Fibroblast of lung (primary cell): ENCODE results near the gene PPM1E. TPM values are rescaled to one million over a fixed set of nuclear protein-coding genes. Genes with fewer than 3 reads are reported as not detected.
"Not testable (repeated sequence)": the region's sequence is repeated elsewhere in the genome, so short reads cannot be mapped to it uniquely, and the experiment has no call there.

Source experiments
- DNase-seq, 2 donors: peaks; one replicate each; pipeline versions ENCODE4 v3.0.0 to v3.0.0-alpha.2; 2010; ENCODE audit warnings: low read depth in 2 of 2
- H2AFZ ChIP-seq: 2 replicates; pipeline ENCODE4 v1.5.1; 2012; ENCODE audit warnings: low read length, control low read depth, inconsistent platforms
- H3K27ac ChIP-seq: 2 replicates; pipeline ENCODE4 v1.5.1; 2011; ENCODE audit warnings: low read length, control low read depth; ENCODE audit not compliant: insufficient read depth
- H3K27me3 ChIP-seq: 2 replicates; pipeline ENCODE4 v1.5.1; 2011; ENCODE audit warnings: mild to moderate bottlenecking, low read length; ENCODE audit not compliant: control insufficient read depth, insufficient read depth
- H3K36me3 ChIP-seq: 2 replicates; pipeline ENCODE4 v1.5.1; 2011; ENCODE audit warnings: low read length; ENCODE audit not compliant: control insufficient read depth, insufficient read depth
- H3K4me1 ChIP-seq: 2 replicates; pipeline ENCODE4 v1.5.1; 2011; ENCODE audit warnings: low read length; ENCODE audit not compliant: control insufficient read depth, insufficient read depth; ENCODE audit errors: extremely low read depth
- H3K4me2 ChIP-seq: 2 replicates; pipeline ENCODE4 v1.5.1; 2011; ENCODE audit warnings: low read length, control low read depth; ENCODE audit not compliant: insufficient read depth; ENCODE audit errors: extremely low read depth
- H3K4me3 ChIP-seq, 4 experiments: fragments of 200-600 bp in 1 of 4; sonication (generic) in 1 of 4; replicated peaks in 1 of 4; 2 replicates each; pipeline ENCODE4 v1.5.1; 2011 to 2016; ENCODE audit warnings: low read length in 4 of 4, low read depth in 3 of 4, mild to moderate bottlenecking in 3 of 4, control low read depth in 2 of 4, inconsistent platforms in 1 of 4, mixed read lengths in 1 of 4; ENCODE audit not compliant: insufficient read depth in 1 of 4; ENCODE audit errors: control extremely low read depth in 1 of 4
- H3K79me2 ChIP-seq: 2 replicates; pipeline ENCODE4 v1.5.1; 2012; ENCODE audit warnings: mild to moderate bottlenecking, low read length, inconsistent platforms; ENCODE audit not compliant: control insufficient read depth, insufficient read depth
- H3K9ac ChIP-seq: 2 replicates; pipeline ENCODE4 v1.5.1; 2011; ENCODE audit warnings: mild to moderate bottlenecking, low read length, control low read depth; ENCODE audit not compliant: insufficient read depth
- H3K9me3 ChIP-seq: 2 replicates; pipeline ENCODE4 v1.5.1; 2012; ENCODE audit warnings: low read depth, low read length; ENCODE audit not compliant: control insufficient read depth, insufficient read depth
- H4K20me1 ChIP-seq: 2 replicates; pipeline ENCODE4 v1.5.1; 2011; ENCODE audit warnings: low read length; ENCODE audit not compliant: control insufficient read depth, insufficient read depth; ENCODE audit errors: extremely low read depth
- CTCF ChIP-seq, 2 donors: IDR thresholded peaks in 1 of 2; conservative IDR thresholded peaks in 1 of 2; 1 replicate in 1 of 2; 2 replicates in 1 of 2; pipeline ENCODE4 v1.5.1; 2011 to 2012; ENCODE audit warnings: low read length in 2 of 2, control low read depth in 1 of 2, inconsistent platforms in 1 of 2, low read depth in 1 of 2, mild to moderate bottlenecking in 1 of 2
- EZH2 ChIP-seq: IDR thresholded peaks from 2 replicates; pipeline ENCODE4 v1.5.1; 2012; ENCODE audit warnings: low read length, control low read depth, mild to moderate bottlenecking; ENCODE audit errors: missing control alignments
- polyA plus RNA-seq, 2 donors: library from polyadenylated mRNA; depleted of rRNA in 1 of 2; stranded (reverse) in 1 of 2; unstranded in 1 of 2; fragments of >200 nt; gene quantifications; 2 replicates each; pipeline ENCODE4 v1.2.1, GENCODE V29; 2011 to 2012; ENCODE audit warnings: missing spikeins in 1 of 2
- total RNA-seq: library from RNA; depleted of rRNA; stranded (reverse); fragments of >200 nt; gene quantifications from 2 replicates; pipeline ENCODE4 v1.2.1, GENCODE V29; 2014

Gene PPM1E
- total and polyA plus RNA-seq, 2 donors (not counting 1 experiment from before 2014, with no cell fraction given) = 0.02 to 0.50 TPM

DNA sequence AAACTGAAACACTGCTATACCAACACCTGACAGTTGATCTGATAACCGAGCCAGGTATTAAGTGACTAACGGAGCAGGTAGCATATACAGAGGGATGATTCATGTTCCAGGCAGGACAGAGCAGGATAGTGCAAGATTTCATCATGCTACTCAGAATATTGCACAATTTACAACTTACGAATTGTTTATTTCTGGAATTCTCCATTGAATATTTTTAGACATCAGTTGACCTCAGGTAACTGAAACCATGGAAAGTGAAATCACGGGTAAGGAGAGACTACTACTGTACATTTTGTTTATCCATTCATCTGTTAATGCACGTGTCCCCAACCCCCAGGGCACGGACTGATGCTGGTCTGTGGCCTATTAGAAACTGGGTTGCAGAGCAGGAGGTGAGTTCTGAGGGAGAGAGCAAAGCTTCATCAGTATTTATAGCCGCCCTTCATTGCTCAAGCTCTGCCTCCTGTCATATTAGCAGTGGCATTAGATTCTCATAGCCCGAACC, 14.5 kb upstream of the PPM1E start:
- Histone ChIP-seq H3K4me1 (no peaks in the 10 kb centered on the region), H3K27ac (no peak overlapping the region), H3K4me3 (no peak overlapping the region), H4K20me1 (no peaks in the 10 kb centered on the region), H3K79me2 (no peaks in the 10 kb centered on the region), H3K27me3 (no peaks in the 10 kb centered on the region), H2AFZ (no peak overlapping the region), H3K9ac (no peak overlapping the region), H3K36me3 (no peaks in the 10 kb centered on the region), H3K4me2 (no peak overlapping the region), H3K9me3 (no peaks in the 10 kb centered on the region)
- peak; percentile 24 to 54 for DNase-seq
- TF ChIP-seq EZH2 = no peak
- no peak for TF ChIP-seq CTCF (conservative IDR thresholded peaks at IDR 0.05 in 1 of 2, IDR thresholded peaks at IDR 0.05 in 1 of 2; ENCODE audit: low read depth in 1 of 2, low read length in 2 of 2)

GRCh38 chr17:58747674-58748073, 8.0 kb upstream of the PPM1E start:
- no peak for DNase-seq
- Histone ChIP-seq H3K79me2 (no peaks in the 10 kb centered on the region), H3K4me2 (no peak overlapping the region), H3K36me3 (no peaks in the 10 kb centered on the region), H3K4me3 (no peak overlapping the region), H2AFZ (no peak overlapping the region), H3K4me1 (no peaks in the 10 kb centered on the region), H3K27ac (no peak overlapping the region), H3K27me3 (no peaks in the 10 kb centered on the region), H3K9ac (no peak overlapping the region), H3K9me3 (no peaks in the 10 kb centered on the region), H4K20me1 (no peaks in the 10 kb centered on the region)
- no peak for TF ChIP-seq EZH2
- TF ChIP-seq CTCF (conservative IDR thresholded peaks at IDR 0.05 in 1 of 2, IDR thresholded peaks at IDR 0.05 in 1 of 2; ENCODE audit: low read depth in 1 of 2, low read length in 2 of 2) = no peak

DNA sequence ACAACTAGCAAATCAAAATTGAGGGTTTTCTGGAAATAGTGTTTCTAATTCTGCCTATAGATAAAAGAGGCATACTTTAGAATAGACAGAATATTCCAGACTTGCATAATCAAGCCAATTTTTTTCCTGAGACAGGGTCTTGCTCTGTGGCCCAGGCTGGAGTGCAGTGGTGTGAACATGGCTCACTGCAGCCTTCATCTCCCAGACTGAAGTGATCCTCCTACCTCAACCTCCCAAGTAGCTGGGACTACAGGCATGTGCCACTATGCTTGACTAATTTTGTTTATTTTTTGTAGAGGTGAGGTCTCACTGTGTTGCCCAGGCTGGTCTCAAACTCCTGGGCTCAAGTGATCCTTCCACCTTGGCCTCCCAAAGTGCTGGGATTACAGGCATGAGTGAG, 6.0 kb upstream of the PPM1E start:
- H3K4me3 ChIP-seq, H2AFZ ChIP-seq, H3K4me1 ChIP-seq, H3K4me2 ChIP-seq, H4K20me1 ChIP-seq, H3K9me3 ChIP-seq, H3K9ac ChIP-seq, H3K36me3 ChIP-seq, H3K79me2 ChIP-seq, DNase-seq, H3K27me3 ChIP-seq, H3K27ac ChIP-seq: not testable (repeated sequence)
